Posterior cingulate gyrus (tissue), 11 donors: Measurements from ENCODE around the gene CHRNB4.

Experiments
- DNase-seq, 10 donors: peaks; one replicate each; pipeline versions ENCODE4 v3.0.0 to v3.0.0-alpha.2; 2020 to 2021; ENCODE audit warnings: mixed read lengths in 3 of 10
- intact Hi-C: fragments of 100-400 bp; cut with DNase I; formaldehyde crosslinking; loops from one replicate; pipeline ENCODE4 v1.15.1; 2023

Gene CHRNB4

DNA sequence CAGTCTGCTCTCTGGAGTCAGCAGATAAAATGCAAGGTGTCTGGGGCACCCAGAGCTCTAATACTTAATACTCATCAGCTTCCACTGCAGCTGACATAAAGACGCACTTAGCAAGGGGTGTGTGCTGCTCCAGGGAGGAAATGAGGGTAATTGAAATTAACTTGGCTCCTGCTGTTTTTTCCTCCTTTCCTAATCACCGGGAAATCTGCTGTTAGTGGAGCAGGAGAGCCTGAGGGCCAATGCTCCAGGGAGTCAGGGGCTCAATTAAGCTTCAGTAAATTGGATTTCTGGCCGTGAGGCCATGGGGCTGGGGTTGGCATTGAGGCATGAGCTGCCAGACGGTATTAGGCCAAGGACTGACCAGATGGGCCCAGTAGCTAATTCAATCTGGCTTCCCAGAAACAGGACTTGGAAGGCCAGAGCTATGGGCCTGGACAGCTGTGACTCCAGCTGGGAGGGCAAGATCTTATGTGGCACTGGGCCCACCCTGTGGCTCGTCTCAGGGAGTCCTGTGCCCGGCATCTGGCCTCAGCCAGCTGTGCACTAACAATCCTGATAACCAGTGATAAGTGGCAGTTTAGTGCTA lies 30.7 kb upstream of the CHRNB4 start:
- DNase-seq = peak in 1 of 10 donors; percentile 72
- intact Hi-C loops = no loop called here

DNA sequence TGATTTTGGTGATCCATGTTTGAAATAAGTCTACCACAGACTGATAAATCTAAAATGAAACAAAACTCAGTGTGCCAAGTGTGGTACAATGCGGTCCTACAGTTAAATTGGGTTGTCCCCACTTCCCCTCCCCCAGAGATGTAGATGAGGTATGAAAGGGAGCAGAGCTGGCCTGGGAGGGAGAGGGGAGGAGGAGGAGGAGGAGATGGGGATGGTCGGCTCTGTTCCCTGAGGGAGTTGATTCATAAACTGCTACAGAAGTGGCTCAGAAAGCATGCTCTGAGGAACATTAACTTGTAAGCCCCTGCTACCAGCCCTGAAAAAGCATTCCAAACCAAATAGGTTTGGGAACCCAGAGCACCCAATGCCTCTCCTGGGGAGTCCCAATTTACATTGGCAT lies 28.0 kb upstream of the CHRNB4 start:
- intact Hi-C loops = no loop called here
- DNase-seq = peak in 1 of 10 donors; percentile 8

DNA sequence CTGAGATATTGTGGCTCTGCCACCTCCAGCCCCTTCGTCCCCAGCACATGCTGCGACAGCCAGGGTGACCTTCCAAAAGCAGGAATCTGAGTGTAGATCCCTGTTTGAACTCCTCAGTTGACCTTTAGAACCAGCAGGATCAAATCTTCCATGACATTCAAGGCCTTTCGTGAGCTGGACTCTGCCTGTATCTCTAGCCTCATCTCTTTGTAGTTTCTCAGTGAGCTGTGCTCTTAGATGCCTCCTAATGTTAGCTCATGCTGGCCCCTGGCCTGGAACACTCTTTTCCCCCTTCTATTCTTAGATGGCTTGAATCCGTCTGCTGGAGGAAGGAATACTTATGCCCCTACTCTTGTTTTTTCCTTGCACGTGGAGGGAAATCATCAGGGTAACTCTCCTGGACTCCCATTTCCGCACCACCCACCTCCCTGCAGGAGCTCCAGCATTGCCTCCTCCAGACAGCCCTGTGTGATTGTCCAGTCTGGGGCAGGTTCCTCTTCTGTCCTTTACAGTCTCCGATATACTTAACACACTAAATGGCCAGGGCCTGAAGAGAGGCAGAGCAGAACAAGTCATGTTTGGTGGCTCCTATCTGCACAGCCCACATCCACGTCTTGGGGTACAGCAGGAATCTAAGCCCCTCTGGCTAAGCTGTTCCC lies 26.7 kb upstream of the CHRNB4 start:
- intact Hi-C loops = no loop called here

DNA sequence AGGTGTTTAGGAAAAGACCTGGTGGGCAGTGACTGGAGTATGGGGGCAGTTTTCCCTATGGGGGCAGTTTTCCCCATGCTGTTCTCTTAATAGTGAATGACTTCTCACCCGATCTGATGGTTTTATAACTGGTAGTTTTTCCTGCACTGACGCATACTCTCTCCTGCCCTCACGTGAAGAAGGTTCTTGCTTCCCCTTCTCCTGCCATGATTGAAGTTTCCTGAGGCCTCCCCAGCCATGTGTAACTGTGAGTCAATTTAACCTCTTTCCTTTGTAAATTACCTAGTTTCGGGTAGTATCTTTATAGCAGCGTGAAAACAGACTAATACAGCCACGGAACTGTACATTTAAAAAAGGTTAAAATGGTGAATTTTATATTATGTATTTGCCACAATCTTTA lies 25.0 kb upstream of the CHRNB4 start:
- no peak for DNase-seq
- intact Hi-C loops = no loop called here

More for the DNA sequence above, 26.7 kb upstream of the CHRNB4 start:
- peak in 1 of 10 donors; percentile 10 for DNase-seq

DNA sequence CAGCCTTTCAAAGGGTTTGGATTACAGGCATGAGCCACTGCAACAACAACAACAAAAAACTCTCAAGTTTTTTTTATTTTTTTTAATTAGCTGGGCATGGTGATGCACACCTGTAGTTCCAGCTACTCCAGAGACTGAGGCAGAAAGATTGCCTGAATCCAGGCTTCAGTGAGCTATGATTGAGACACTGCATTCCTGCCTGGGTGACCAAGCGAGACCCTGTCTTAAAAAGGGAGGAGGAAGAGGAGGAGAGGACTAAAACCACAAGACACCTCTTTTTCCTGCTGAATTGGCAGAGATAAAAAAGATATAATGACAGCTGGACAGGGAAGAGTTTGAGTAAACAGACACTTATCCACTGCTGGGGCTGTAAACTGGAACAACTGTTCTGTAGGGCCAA lies 22.7 kb upstream of the CHRNB4 start:
- no peak for DNase-seq
- intact Hi-C loops = no loop called here

DNA sequence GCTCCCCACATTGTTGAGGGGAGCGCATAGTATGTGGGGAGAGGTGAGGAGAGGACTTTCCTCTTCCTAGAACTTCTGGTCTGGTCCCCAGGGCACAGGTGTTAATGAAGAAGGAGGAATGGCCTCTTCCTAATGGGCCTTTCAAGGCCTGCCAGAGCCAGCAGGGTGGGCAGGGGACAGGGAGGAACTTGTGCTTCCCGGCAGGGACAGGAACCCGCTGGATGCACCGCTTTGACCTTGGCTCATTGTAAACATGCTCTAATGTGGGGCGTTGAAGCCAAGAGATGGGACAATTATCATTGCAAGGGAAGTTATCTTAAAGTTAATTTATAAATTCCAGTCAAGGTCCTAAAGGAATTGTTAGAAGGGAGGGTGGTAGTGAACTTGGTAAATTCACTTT lies 21.0 kb upstream of the CHRNB4 start:
- peak in 1 of 10 donors; percentile 18 for DNase-seq
- intact Hi-C loops = no loop called here

DNA sequence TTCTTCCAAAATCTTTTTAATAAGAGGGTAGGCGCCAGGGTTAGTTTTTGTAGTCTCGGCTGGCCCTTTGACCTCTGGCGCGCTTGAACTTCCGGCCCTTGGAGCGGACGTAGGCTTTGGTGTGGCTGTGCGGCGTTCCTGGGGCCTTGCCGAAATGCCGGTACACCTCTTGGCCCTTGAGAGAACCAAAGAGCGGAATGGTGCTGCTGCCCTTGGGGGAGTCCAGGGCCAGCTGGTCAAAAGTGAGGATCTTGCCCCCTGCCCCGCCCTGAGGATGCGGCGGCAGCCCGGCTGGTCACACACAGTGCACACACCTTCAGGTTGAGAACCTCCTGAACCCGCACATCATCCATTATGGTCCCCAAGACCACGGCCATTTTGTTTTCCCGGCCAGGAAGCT lies 20.0 kb upstream of the CHRNB4 start:
- intact Hi-C loops = no loop called here
- peak in 1 of 10 donors; percentile 55 for DNase-seq

DNA sequence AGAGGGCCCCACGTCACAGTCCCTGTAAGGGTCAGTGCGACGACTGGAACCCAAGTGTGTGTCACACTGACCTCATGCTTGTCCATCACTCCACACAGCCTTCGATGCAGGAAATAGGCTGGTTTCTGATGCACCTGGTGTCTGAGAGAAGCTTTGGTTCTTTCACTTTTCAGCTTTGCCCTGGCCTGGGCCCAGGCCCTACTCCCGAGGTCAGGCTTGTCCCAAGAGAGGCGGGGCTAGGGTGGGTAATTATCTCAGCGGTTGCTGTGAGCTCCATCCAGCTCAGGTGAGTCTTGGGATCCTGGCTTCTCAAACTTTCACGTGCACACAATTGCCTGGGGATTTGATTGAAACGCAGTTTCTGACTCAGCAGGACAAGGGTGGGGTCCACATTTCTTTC lies 19.6 kb upstream of the CHRNB4 start:
- intact Hi-C loops = no loop called here
- peak in 1 of 10 donors; percentile 25 for DNase-seq

DNA sequence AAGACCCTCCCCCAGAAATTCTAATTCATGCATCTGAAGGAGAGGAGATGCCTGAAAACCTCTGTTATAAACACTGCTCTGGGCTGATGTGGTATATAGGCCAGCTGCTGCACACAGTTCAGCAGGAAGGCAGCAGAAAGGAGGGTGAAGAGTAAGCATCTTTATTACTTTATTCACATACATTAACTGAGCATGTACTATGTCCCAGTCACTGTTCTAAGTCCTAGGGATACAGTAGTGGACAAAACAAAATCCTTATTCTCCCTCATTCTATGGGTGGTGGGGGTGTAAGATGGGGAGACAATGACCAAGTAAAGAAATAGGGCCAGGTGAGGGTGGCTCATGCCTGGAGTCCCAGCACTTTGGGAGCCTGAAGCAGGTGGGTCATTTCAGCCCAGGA lies 17.8 kb upstream of the CHRNB4 start:
- DNase-seq = no peak
- intact Hi-C loops = no loop called here

DNA sequence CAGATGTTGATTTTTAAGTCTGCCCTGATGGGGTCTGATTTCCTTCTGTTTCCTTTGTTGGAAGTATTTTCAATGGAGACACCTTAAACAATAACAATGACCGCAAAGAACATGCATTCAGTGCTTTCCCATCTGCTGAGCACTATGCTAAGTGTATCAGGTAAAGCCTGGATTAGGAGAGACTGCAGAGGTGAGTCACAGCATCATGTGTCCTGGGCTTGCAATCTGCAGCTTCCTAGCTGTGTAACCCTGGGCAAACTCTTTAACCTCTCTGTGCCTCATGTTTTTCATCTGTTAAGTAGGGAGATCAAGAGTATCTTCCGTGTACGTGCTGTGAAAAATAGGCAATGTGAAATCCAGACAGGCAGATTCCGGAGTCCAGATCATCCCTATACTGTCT lies 13.3 kb upstream of the CHRNB4 start:
- no peak for DNase-seq
- intact Hi-C loops = no loop called here

DNA sequence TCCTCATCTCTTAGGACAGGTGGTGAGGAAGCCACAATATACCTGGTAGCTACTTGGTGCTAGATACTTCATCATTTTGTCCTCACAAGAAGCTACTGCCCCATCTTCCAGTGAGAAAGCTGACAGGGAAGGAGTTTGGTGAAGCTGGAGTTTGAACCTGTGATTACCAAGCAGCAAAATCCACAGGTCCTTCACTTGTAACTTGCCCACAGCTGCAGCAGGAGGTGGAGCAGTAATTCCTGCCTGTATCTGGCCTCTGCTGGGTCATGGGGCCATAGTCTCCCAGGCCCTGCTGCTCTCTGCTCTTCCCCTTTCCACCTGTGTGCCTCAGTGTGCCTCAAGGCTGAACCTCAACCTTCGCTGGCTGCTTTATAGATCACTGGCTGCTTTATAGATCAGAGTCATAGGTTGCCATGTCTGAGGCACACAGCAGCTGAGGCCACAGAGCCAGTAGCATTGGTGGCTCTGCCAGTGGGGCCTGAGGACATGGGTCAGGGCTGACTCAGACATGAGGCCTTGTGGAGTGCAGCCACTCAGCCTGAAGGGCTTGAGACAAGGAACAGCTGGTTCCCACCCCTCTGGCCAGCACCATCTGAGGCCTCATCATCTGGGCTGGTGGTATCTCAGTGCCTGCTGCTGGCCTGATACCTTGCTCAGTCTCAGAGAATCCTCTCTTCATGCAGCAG lies 11.1 kb upstream of the CHRNB4 start:
- intact Hi-C loops = no loop called here
- no peak for DNase-seq

DNA sequence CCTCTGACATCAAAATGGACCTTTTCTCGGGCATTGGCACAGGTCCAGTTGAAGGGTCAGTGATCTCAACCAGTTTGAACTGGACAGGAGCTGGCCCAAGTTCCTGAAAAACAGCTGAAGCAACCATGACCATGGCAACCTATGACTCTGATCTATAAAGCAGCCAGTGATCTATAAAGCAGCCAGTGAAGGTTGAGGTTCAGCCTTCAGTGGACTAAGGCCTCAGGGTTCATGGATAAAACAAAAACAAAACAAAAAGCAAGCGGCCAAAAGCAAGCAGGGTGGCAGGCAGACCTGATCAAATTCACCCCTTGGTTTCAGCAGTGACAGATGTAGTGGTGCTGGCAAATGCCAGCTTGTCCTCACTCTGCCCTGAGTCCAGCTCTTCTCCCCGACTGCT lies 10.0 kb upstream of the CHRNB4 start:
- no peak for DNase-seq
- intact Hi-C loops = no loop called here

DNA sequence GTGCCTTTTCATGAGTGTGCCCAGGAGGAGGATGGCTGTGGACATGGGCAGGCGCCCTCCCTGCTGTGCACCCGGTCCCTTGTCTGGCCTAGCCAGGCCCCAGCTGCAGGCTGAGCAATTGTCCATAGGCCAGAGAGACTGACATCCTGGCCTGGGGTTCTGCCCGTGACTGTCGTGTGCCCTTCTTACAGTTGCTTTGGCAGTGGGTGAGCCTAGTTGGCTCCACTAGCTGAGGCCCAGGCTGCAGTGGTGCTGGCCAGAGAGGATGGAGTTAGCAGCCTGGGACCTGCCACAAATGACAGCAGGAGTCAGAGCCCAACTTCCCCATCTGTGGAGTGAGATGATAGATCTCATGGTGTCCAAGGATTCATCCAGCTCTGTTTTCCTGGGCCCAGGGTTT lies 9.0 kb upstream of the CHRNB4 start:
- no peak for DNase-seq
- intact Hi-C loops = no loop called here

DNA sequence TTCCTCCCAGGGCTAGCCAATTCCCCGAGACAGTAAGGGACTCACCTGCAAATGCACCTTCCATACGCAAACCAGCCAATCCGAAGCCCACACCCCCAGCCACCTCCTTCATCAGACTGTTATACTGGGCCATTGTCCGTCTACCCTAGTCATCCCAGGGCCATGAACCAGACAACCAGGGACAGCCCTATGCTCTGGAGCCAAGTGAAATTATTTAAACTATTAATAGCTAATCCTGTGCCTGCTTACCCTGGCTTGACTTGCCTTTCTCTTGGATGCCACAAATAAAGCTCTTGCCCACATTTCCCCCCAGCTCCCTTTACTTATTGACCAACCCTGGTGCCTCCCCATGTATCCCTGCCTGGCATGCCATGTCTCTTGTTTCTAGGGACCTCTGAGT lies 4.0 kb upstream of the CHRNB4 start:
- no peak for DNase-seq
- intact Hi-C loops = no loop called here

DNA sequence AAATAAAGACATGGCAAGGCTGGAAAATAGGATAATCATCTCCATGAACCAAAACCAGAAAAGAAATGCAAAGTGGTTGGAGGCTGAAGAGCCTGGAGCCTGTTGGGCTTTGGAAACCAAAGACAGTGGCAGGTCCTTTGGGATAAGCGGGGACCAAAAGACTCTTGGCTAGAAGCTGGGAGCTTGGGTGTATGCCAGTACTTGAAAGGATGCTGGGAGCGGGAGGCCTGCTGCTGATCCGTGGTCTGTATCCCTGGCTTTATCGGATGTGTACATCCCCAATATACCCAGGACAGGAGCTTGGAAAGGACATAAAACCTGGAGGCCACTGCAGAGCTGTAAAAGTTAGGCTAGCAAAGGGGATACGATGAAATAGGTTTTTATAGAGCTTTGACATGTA lies 1.3 kb upstream of the CHRNB4 start:
- intact Hi-C loops = no loop called here
- no peak for DNase-seq

DNA sequence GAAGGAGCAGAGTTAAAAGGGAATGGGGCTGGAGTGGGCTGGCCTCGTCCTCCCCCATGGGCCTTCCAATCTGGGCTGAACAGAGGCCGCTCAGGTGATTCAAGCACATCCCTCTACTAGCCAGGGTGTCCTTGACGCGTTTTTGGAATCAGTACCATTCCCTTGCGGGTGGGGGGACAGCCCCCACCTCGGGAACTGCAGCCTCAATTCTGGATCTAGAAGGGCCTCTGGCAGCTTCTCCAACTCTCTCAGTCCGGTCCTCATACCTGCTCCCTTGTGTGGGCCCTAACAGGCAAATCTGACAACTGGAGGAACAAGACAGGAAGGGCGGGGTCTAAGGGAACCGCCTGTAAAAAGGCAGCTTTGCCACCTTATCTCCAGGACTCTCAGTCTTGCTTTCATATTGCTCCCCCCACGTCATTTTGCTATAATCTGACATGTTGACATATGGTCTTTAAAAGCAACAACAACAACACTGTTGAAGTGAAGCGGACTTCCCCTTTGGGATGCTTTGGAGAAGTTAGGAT lies 802 bp upstream of the CHRNB4 start:
- no peak for DNase-seq
- intact Hi-C loops = no loop called here

DNA sequence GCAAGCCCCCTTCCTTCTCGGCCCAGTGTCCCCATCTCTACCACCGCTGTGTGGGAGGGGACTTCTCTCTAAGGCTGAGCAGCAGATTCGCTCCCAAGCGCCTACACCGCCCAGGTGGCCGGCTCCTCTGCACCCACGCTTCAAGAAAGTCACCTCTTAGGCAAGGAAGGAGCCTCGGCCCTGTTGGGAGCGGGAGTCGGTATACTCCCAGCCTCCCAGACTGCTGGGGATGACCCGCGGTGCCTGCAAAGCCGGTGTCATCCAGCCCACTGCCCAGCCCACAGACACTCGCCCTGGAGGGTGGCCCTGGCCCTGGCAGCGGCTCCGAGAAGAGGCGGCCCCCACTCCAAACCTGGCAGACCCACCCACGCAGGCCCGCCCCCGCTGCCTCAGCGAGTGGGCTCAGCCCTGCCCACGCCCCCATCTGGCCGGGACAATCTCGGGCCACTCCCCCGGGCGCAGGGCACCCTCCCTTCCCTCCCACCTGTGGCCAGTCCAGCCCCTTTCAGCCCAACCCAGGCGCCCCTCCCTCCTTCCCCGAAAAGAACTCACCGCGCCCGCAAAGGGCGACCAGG lies 396 bp downstream of the CHRNB4 start:
- intact Hi-C loops = no loop called here
- DNase-seq = peak in 1 of 10 donors; percentile 80

DNA sequence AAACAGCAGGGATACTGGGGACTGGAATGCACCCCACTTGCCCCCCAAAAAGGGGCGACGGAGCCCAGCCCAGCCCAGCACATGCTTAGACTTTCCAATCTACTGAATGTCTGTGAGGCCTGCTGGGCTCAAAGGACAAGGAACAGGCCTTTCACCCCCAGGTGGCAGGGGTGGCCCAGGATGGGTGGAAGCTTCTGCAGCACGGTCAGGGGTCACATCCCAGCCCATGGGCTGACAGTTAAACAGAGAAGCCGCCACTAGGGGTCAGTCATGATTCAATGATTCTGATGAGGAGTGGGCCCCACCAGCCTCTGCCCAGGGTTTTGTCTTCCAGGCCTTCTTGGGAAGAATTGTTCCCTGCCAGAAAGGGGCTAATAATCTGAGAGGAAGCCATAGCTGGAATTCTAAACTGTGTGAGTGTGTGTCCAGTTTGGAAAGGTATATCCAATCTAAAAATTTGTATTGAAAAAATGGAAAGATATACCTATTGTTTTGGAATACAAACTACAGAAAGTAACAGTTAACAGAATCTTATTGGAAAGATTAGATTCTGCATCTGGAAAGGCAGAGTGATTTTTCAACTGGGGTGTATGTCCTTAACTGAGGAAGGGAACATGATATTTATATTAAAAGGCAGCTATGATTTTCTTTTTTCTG lies 2.2 kb downstream of the CHRNB4 start:
- peak in 5 of 10 donors; percentile 32 to 75 (median 49) for DNase-seq

DNA sequence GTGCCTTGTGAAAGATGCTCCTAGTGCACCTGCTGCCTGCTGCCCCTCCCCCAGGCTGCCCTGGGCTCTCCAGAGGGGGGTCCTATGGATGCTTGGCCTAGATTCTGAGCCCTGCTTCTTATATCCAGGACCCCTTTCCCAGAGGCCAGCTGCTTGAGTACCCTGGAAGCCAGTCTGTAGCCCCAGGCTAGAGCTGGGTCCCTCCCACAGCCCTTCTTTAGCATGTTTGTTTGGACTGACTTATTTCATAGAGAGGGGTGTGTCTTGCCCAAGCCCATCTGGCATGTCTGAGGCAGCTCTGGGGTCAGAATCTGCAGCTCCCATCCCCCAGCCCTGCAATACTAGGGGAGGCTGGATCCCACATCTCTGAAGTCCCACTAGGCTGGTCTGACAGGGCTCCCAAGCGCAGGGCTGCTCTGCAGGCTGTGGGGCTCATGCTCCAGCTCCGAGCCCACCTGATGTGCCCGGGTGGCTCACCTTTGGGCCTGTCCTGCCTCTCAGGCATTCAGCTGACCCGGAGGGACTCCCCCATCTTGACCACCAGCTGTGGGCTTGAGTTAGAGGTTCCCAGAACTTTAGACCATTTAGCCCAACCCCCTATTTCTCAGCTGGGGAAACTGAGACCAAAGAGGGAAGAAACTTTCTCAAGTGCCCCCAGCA lies 3.1 kb downstream of the CHRNB4 start:
- DNase-seq = peak in 1 of 10 donors; percentile 26
- intact Hi-C loops = loop anchor here (2.0 kb wide), 1 partner anchor 71 kb away; no protein-coding TSS in a partner anchor

More for the DNA sequence above, 2.2 kb downstream of the CHRNB4 start:
- intact Hi-C loops = loop anchor here (2.0 kb wide), 1 partner anchor 70 kb away; no protein-coding TSS in a partner anchor

DNA sequence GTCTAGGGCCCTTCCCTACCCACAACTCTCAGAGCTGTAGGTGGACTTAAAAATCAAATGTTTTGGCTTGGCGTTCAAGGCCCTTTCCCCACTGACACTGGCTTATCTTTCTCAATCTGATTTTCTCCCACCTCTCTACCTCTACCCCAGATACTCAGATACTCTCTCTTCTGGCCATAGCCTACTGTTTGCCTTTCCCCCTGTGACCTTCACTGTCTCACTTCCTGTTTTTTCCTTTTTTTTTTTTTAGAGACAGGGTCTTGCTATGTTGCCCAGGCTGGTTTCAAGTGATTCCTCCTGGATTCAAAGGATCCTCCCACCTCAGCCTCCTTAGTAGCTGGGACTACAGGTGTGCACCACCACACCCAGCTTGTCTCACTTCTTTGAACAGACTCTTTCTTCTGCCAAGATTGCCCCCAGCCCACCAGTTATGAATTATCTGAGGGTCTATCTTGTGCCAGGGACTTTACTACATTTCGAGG lies 4.6 kb downstream of the CHRNB4 start:
- intact Hi-C loops = no loop called here
- peak in 1 of 10 donors; percentile 21 for DNase-seq
